HG03460 (cell line): ENCODE data around the gene SSBP2.
"Not testable (repeated sequence)": the region's sequence is repeated elsewhere in the genome, so short reads cannot be mapped to it uniquely, and the experiment has no call there.

Experiments
- ATAC-seq: cut with Tn5 transposase; IDR thresholded peaks from one replicate; pipeline ENCODE4 v1.9.1; 2021; ENCODE audit not compliant: unreplicated experiment

SSBP2 gene

GRCh38 chr5:81533629-81534405, 217.1 kb downstream of the SSBP2 start:
- no peak for ATAC-seq

GRCh38 chr5:81530919-81531318, 220.0 kb downstream of the SSBP2 start:
- no peak for ATAC-seq

DNA sequence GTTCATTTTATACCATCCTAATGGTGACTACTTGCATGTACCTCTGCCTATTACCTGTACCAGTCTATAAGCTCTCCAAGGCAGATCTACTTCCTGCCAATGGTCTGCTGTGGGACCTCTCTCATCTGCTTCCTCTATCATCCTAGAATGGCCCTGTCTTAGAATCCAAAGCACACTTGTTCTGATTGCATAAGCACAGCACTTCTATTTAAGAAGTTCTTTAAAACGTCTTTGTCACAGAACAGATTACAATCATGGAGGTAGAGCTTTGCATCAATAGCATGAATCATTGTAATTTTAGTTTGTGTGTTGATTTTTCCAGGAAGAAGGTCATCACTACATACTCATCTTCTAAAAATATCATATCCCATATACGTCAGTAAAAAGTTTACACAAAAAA, 225.2 kb downstream of the SSBP2 start:
- no peak for ATAC-seq

- ATAC-seq = no peak
Observed at GRCh38 chr5:81524015-81524414, 226.9 kb downstream of the SSBP2 start.

DNA sequence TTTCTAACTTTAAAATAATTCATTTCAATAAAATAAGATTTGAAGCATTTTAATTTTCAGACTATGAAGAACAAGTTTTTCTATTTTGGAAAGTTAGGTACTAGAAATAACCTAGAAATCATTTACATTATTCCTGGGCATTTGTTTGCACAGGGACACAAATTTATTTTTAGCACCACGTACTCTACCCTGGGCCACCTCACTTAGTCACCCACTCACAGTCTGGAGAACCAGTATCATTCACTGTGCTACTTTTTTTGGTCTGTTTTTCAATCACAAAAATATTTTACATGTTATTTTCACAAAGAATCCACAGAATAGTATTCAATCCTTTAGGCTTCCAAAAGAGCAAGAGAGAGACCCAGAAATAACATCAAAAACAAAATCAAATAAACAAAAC, 228.3 kb downstream of the SSBP2 start:
- no peak for ATAC-seq

DNA sequence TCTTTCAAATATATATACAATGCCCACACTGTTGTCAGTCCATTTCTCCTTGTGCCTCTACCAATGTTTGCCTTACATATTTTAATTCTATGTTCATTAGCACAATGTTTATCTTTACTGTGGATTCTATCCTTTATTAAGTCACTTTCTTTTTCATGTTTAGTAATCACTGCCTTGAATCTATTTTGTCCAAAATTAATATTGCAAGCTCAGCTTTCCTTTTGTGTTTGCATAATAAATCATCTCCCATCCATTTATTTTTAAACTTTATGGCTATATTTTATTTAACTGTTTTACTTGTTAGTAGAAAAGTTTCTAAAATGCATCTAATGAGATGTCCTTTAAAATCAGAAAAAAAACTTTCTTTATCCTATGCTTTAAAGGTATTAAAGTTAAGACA, 230.1 kb downstream of the SSBP2 start:
- no peak for ATAC-seq

DNA sequence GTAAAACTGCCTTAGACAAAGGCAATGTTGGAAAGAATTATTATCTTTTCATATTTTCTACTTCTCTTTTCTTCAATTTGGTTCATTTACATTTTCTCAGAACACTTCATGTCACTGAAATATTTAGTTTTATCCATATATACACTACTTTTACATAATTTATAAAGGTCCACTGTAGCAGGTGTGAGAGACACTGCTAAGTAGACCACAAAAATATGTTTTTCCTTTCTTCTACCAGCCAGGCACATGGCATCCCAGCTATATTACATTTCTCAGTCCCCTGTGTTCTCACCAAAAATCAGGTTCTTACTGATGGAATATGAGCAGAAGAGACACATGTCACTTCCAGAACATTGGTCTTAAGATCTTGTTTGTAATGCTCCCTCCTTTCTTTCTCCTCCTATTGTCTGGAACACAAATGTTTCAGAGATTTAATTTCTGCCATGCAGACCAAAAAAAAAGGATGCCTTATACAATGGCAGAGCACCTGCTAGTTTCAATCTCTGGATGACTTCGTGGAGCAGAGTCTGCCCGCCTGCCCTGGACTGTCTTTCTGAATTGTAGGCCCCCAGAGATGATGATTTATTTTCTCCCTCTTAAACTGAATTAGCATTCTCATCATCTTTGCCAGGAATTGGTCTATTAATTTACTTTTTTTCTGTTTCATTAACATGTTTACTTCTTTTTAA, 231.5 kb downstream of the SSBP2 start:
- ATAC-seq = no peak

GRCh38 chr5:81517462-81517861, 233.4 kb downstream of the SSBP2 start:
- no peak for ATAC-seq

- no peak for ATAC-seq
Observed at GRCh38 chr5:81516091-81516490, 234.8 kb downstream of the SSBP2 start.

- ATAC-seq = no peak
Observed at GRCh38 chr5:81513982-81514381, 236.9 kb downstream of the SSBP2 start.

DNA sequence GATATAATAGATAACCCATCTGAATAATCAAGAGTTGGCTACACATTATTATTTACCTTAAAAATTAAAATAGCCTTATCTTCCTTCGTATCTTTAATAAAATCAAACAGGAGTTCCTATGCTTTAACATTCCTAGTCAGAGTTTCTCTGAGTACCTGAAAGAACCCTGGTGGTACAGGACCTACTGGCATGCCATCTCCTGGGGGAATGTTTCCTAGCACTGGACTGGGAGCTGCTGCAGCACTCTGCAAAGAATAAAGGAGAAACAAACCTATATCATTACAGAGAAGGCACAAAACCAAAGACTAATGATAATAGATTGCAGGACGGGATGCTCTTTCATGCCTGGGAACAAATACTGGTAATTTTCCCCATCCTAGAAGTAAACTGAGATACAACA, 237.4 kb downstream of the SSBP2 start:
- no peak for ATAC-seq

GRCh38 chr5:81506900-81507588, 243.9 kb downstream of the SSBP2 start:
- ATAC-seq = peak; percentile 99

GRCh38 chr5:81506378-81506777, 244.5 kb downstream of the SSBP2 start:
- no peak for ATAC-seq

GRCh38 chr5:81505672-81506071, 245.2 kb downstream of the SSBP2 start:
- no peak for ATAC-seq

- not testable (repeated sequence) for ATAC-seq
Observed at GRCh38 chr5:81503602-81504001, 247.3 kb downstream of the SSBP2 start.

- ATAC-seq = no peak
Observed at GRCh38 chr5:81495286-81495685, 255.6 kb downstream of the SSBP2 start.

DNA sequence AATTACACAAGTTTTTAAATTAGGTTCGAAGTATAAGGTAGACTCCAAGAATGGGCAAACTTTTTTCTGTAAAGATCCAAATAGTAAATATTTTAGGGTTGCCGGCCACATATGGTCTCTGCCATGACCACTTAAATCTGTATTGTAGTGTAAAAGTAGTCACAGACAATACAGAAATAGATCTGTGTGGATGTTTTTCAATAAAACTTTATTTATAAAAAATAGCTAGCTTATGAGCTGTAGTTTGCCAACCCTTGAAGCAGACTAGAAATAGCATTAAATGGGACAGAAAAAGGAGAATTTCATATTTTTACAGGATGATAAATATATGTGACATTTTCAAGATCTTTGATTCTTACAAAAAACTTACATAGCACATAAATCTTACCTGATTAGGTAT, 262.0 kb downstream of the SSBP2 start:
- ATAC-seq = no peak

GRCh38 chr5:81486711-81487110, 264.2 kb downstream of the SSBP2 start:
- ATAC-seq = no peak

- ATAC-seq = no peak
Observed at GRCh38 chr5:81482595-81482994, 268.3 kb downstream of the SSBP2 start.

- not testable (repeated sequence) for ATAC-seq
Observed at GRCh38 chr5:81473395-81473794, 277.5 kb downstream of the SSBP2 start.

DNA sequence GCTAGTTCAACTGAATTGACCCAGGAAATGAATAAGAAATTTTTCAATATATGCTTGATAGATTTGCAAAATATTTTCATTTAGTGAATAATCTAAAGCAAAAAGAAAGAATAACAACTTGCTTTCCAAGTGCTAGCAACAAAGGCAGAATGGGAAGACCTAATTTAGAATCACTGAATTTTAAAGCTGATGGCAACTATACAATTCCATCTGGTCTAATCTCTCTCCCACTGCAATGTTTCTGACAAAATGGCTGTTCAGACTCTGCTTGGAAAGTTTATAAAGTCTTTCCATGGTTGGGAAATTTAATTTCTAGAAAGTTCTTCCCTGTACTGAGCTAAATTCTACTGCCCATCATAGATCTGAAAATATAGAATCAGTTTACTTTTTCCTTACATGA, 281.2 kb downstream of the SSBP2 start:
- ATAC-seq = no peak

- ATAC-seq = no peak
Observed at GRCh38 chr5:81450940-81451339, 300.0 kb downstream of the SSBP2 start.
